A673 (cell line): ENCODE results near the gene NRSN1. TPM values are rescaled to one million over a fixed set of nuclear protein-coding genes. Genes with fewer than 3 reads are reported as not detected.

ENCODE experiments used
- BruUV-seq: library from RNA; stranded (reverse); fragments of 400-500 nt; replicated peaks from 2 replicates; lab custom pipeline; 2021; lab: Mats Ljungman, UMichigan
- CTCF ChIA-PET: fragments of 300-600 bp; sonication (Branson Sonifier 250); formaldehyde crosslinking; loops from one replicate; lab custom pipeline; 2022; ENCODE audit warnings: antibody characterized with exemption; lab: Charles Lee
- POLR2A ChIA-PET: fragments of 300-600 bp; sonication (Branson Sonifier 250); formaldehyde crosslinking; loops from one replicate; lab custom pipeline; 2022; ENCODE audit warnings: antibody characterized with exemption; ENCODE audit not compliant: low non-redundant PET; lab: Charles Lee
- DNase-seq: peaks from one replicate; pipeline ENCODE4 v3.0.0-alpha.2; 2015; ENCODE audit warnings: low spot score
- H3K27ac ChIP-seq: fragments of 200-600 bp; sonication (generic); 2 replicates; pipeline ENCODE4 v1.5.1; 2016; ENCODE audit warnings: mixed run types, low read depth, mild to moderate bottlenecking, mixed read lengths, antibody characterized with exemption, low read length; ENCODE audit not compliant: poor library complexity, severe bottlenecking
- H3K27me3 ChIP-seq: fragments of 200-600 bp; sonication (generic); replicated peaks from 2 replicates; pipeline ENCODE4 v1.6.1; 2017; ENCODE audit warnings: mixed run types, low read depth, mild to moderate bottlenecking, mixed read lengths, antibody characterized with exemption, low read length; ENCODE audit not compliant: insufficient read depth, poor library complexity
- H3K36me3 ChIP-seq: fragments of 200-600 bp; sonication (generic); 2 replicates; pipeline ENCODE4 v1.6.1; 2016; ENCODE audit warnings: mixed run types, mild to moderate bottlenecking, mixed read lengths, antibody characterized with exemption, low read length; ENCODE audit not compliant: insufficient read depth, poor library complexity, severe bottlenecking
- H3K4me1 ChIP-seq: fragments of 200-600 bp; sonication (generic); 2 replicates; pipeline ENCODE4 v1.6.1; 2017; ENCODE audit warnings: mixed run types, mild to moderate bottlenecking, mixed read lengths, antibody characterized with exemption, low read length; ENCODE audit not compliant: insufficient read depth, poor library complexity, severe bottlenecking
- H3K4me3 ChIP-seq: fragments of 200-600 bp; sonication (generic); 2 replicates; pipeline ENCODE4 v1.5.1; 2016; ENCODE audit warnings: low read depth, mixed run types, mild to moderate bottlenecking, mixed read lengths, low read length; ENCODE audit not compliant: poor library complexity, severe bottlenecking
- H3K9me3 ChIP-seq: fragments of 200-600 bp; sonication (generic); 2 replicates; pipeline ENCODE4 v1.6.1; 2016; ENCODE audit warnings: mixed run types, low read depth, mild to moderate bottlenecking, mixed read lengths, antibody characterized with exemption, low read length; ENCODE audit not compliant: poor library complexity, severe bottlenecking
- EZH2 ChIP-seq: fragments of 200-600 bp; sonication (generic); IDR thresholded peaks from 2 replicates; pipeline ENCODE4 v1.6.1; 2017; ENCODE audit warnings: borderline replicate concordance, low read depth, mild to moderate bottlenecking, mixed read lengths, antibody characterized with exemption, low read length; ENCODE audit not compliant: poor library complexity, severe bottlenecking
- intact Hi-C: fragments of 100-400 bp; cut with micrococcal nuclease; formaldehyde crosslinking; loops from one replicate; pipeline ENCODE4 v1.10.0; 2022; ENCODE audit not compliant: unreplicated experiment
- total RNA-seq: library from RNA; stranded (reverse); gene quantifications from 2 replicates; pipeline ENCODE4 v1.2.3, GENCODE V29; 2021
- TF ChIP-seq, protein P1 (sequence below): fragments of 300-800, 200-600 bp; sonication (generic); conservative IDR thresholded peaks from 2 replicates; pipeline ENCODE4 v1.5.1; 2017; ENCODE audit warnings: low read depth, mild to moderate bottlenecking, antibody characterized with exemption, low read length, moderate library complexity, mixed read lengths

The NRSN1 gene
- total RNA-seq, 1 experiment from 2014 or later: not detected

DNA sequence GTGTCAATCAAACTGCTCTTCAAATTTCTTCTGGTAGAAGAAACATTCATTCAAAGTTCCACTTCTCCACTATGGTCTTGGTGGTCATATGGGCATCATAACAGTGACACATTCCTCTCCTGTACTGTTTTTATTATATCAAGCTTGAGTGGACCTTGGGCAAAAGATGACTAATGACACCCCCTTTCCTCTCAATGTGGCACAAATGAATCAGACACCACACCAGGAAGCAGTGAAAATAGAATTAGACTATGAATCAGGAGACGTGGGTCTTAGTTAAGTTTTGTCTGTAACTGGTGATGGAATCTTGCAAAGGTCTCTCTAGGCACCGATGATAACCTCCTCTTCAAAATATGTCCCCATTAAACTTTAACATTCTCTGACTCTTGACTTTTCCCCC is 9.0 kb upstream of the NRSN1 start:
- H3K27me3 ChIP-seq: peaks cover 3% of the 10 kb centered on the region
- H3K9me3 ChIP-seq: no peaks in the 10 kb centered on the region
- no TSS peak for BruUV-seq
- ChIA-PET CTCF (no interaction called here), POLR2A (no interaction called here)
- TF ChIP-seq EZH2: no peak
- TF ChIP-seq, protein P1, sequence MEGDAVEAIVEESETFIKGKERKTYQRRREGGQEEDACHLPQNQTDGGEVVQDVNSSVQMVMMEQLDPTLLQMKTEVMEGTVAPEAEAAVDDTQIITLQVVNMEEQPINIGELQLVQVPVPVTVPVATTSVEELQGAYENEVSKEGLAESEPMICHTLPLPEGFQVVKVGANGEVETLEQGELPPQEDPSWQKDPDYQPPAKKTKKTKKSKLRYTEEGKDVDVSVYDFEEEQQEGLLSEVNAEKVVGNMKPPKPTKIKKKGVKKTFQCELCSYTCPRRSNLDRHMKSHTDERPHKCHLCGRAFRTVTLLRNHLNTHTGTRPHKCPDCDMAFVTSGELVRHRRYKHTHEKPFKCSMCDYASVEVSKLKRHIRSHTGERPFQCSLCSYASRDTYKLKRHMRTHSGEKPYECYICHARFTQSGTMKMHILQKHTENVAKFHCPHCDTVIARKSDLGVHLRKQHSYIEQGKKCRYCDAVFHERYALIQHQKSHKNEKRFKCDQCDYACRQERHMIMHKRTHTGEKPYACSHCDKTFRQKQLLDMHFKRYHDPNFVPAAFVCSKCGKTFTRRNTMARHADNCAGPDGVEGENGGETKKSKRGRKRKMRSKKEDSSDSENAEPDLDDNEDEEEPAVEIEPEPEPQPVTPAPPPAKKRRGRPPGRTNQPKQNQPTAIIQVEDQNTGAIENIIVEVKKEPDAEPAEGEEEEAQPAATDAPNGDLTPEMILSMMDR: no peak
- no peak overlapping the region for H3K4me3 ChIP-seq
- no peak for DNase-seq
- intact Hi-C loops: no loop called here
- no peaks in the 10 kb centered on the region for H3K4me1 ChIP-seq
- H3K36me3 ChIP-seq: no peaks in the 10 kb centered on the region
- H3K27ac ChIP-seq: no peak overlapping the region

DNA sequence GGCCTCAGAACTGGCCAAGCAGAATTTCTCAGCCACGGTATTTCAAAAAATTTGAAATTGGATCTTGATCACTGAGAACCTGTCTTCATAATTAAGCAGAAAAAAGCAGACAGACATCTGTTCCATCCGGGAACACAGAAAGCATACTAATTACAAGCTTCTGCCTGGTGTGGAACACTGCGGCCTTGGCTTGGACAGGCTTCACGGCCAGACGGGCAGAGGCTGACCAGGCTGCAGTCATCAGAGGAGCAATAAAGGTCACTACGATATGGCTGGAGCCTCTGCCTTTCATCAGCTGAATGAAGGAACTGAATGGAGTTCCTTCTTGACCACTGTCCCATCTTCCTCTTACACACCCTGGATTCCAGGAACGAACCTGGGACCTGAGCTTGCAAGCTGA is 3.9 kb upstream of the NRSN1 start:
- intact Hi-C loops: no loop called here
- no peak for DNase-seq
- Histone ChIP-seq H3K27ac (no peak overlapping the region), H3K9me3 (no peaks in the 10 kb centered on the region), H3K27me3 (peaks cover 24% of the 10 kb centered on the region), H3K36me3 (no peaks in the 10 kb centered on the region), H3K4me1 (peaks cover 7% of the 10 kb centered on the region), H3K4me3 (no peak overlapping the region)
- POLR2A ChIA-PET: no interaction called here
- no TSS peak for BruUV-seq
- no peak for TF ChIP-seq EZH2
- TF ChIP-seq, protein P1: no peak
- CTCF ChIA-PET: interaction anchor here (0.5 kb wide), 1 partner anchor 80 kb away, joined by 3 read pairs; no protein-coding TSS in a partner anchor

DNA sequence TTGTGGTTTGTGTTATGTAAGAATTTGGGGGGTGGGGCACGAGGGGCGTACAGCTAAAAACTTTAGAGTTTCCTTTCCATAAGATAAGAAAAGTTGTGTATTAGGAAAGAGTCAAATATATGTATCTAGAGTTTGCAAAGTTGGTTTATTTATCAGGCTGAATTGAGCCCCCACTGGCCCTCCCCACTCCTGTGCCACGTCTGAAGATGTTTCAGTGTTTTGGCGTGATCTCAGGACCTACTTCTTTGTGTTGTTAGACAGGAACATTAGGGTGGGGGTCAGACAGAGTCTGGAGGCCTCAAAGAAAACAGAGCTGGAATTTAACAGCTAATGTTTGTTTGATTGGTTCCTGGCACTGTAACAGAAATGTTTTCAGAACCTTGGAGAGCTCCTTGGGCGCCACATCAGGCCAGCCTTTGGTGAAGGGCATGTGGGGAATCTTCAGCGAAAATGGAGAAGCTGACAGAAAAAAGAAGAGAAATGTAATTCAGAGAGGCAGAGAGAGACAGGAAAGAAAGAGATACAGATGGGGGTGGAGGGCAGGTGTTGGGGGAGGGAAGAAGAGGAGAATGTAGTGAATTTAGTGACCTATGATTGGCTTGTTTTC is 674 bp downstream of the NRSN1 start:
- ChIA-PET POLR2A (interaction anchor here (0.5 to 0.6 kb wide), 2 partner anchors 107 to 333 kb away, joined by 4 read pairs; no protein-coding TSS in a partner anchor), CTCF (interaction anchor here (1.0 kb wide), 1 partner anchor 148 kb away, joined by 10 read pairs; no protein-coding TSS in a partner anchor)
- peak; percentile 85 for DNase-seq
- Histone ChIP-seq H3K4me1 (peaks cover 7% of the 10 kb centered on the region), H3K36me3 (no peaks in the 10 kb centered on the region), H3K4me3 (peak overlapping the region; percentile 23), H3K9me3 (no peaks in the 10 kb centered on the region), H3K27ac (no peak overlapping the region), H3K27me3 (peaks cover 42% of the 10 kb centered on the region)
- no peak for TF ChIP-seq EZH2
- TF ChIP-seq, protein P1: no peak
- intact Hi-C loops: no loop called here
- no TSS peak for BruUV-seq
